GM12891 (cell line): Measurements from ENCODE around the gene COL7A1.

Experiments
- PAX5 ChIP-seq: IDR thresholded peaks from 2 replicates; pipeline ENCODE4 v1.6.1; 2011; ENCODE audit warnings: low read length, moderate library complexity, mild to moderate bottlenecking; ENCODE audit not compliant: insufficient read depth, severe bottlenecking
- POLR2A ChIP-seq: IDR thresholded peaks from 2 replicates; pipeline ENCODE4 v1.6.1; 2011; ENCODE audit warnings: low read depth, low read length, control low read depth
- POLR2AphosphoS5 ChIP-seq: IDR thresholded peaks from 2 replicates; pipeline ENCODE4 v1.6.1; 2011; ENCODE audit warnings: low read depth, low read length, control low read depth
- POU2F2 ChIP-seq: IDR thresholded peaks from 2 replicates; pipeline ENCODE4 v1.6.1; 2011; ENCODE audit warnings: low read depth, mild to moderate bottlenecking, control low read depth, low read length, moderate library complexity
- SPI1 ChIP-seq: IDR thresholded peaks from 2 replicates; pipeline ENCODE4 v1.6.1; 2011; ENCODE audit warnings: low read depth, low read length, control low read depth
- TAF1 ChIP-seq: IDR thresholded peaks from 2 replicates; pipeline ENCODE4 v1.6.1; 2011; ENCODE audit warnings: low read depth, low read length, control low read depth

GRCh38 chr3:48519277-48519643 lies 75.9 kb downstream of the COL7A1 start:
- TF ChIP-seq POLR2A, result no peak
- TF ChIP-seq POLR2AphosphoS5, result no peak
- no peak for TF ChIP-seq TAF1
- no peak for TF ChIP-seq PAX5
- no peak for TF ChIP-seq SPI1
- no peak for TF ChIP-seq POU2F2
